ENCODE data around the gene GPM6B.

Gene GPM6B

DNA sequence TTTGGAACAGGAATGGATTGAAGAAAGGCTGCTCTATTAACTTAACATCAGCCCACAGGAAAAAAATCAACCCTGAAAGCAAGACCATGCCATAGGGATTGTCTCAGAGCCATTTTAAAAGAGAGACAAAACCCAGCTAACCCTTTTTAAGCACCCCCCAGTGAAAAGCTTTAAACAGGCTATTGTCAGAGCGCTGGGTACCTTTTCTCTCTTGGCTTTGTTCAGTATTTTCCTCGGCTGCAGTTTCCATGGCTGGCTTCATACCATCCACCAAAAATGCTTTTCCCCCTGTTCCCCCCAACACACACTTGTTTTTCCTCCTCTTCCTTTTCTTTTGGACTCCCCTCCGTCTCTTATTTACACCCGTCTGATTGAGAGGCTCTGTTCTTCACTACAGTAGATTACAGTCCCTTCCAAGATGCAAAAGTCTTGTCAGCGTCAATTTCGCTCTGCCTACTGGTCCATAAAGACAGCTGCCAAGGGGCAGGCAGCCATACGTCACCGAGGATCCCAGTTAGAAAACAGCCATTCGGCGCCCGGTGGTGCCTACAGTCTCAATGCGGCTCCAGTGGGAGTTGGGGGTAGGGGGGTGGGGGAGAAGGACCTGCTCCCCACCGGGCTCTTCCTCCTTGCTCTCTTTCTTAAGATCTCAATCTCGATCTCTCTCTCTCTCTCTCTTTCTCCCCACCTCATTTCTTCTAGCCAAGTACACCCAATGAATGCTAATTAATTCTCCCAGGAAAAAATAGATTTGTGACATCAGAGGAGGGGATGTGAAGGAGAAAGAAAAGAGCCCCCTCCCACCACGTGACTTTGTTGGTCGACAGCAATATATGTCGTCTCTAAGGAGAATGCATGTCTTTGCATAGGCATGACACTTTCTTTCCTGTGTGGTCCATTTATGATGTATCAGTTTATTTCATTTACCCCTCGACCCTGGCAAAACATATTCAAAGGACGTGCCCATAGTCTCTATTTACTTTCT lies at the start of gene GPM6B:
Gene GPM6B (minus strand): TSS at position 451 of the 985 bp plus-strand sequence. CDS start 189 bp downstream, at position 262.
- DNase-seq, result no peak

DNA sequence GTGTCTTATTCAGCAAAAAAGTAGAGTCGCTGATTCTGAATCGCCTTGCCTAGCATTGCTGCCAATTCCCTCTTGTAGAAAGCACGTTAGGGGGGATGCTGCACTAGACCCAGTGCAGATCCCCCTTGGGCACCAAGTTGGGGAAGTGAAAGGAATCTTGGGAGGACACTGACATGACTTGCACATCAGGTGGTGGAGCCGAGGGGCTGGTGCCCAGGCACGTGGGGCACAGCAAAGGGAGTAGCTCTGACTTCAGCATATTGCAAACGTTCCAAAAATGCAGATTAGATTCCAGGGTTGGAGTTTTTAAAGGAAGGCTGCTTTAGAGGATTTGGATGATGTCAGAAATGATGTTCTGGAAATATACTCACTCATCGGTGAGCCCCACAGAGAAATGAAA lies 47.4 kb upstream of the GPM6B start:
- no peak for DNase-seq

DNA sequence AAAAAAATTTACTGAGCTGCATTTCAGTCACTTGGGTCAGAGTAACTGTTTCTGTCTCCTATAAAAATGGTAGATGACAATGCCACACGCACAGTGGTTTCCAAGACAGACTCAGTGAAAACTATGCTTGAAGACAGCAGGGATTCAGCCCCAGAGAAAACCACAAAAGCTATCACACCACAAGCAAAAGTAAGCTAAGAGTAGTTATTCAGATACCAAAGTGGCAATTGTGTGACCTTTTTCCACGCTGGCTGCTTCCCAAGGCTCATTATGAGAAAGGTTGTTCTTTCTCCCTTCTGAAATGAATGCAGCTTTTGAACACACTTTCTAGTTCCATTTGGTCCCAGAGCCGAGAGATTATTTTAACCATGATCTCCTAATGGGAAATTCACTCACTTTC lies 46.4 kb upstream of the GPM6B start:
- DNase-seq, result no peak

DNA sequence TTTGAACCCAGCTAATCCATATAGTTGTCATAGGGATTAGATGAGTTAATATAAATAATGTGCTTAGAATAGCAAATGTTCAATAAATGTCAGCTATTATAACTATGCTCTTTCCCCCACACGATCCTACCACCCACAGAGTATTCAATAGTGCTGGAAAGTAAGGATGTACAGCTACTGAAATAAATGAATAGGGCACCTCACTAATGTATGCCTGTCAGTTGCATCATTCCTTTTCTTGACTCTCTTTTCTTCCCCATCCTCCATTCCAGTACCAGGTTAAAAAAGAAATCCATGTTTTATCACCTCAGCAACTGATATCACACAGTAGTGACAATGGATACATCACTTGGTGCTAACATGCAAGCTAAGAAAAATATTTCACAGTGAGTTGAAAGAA lies 42.8 kb upstream of the GPM6B start:
- DNase-seq, result no peak

- no peak for DNase-seq
These were observed 40.9 kb upstream of the GPM6B start for GRCh38 chrX:13857804-13858203.

DNA sequence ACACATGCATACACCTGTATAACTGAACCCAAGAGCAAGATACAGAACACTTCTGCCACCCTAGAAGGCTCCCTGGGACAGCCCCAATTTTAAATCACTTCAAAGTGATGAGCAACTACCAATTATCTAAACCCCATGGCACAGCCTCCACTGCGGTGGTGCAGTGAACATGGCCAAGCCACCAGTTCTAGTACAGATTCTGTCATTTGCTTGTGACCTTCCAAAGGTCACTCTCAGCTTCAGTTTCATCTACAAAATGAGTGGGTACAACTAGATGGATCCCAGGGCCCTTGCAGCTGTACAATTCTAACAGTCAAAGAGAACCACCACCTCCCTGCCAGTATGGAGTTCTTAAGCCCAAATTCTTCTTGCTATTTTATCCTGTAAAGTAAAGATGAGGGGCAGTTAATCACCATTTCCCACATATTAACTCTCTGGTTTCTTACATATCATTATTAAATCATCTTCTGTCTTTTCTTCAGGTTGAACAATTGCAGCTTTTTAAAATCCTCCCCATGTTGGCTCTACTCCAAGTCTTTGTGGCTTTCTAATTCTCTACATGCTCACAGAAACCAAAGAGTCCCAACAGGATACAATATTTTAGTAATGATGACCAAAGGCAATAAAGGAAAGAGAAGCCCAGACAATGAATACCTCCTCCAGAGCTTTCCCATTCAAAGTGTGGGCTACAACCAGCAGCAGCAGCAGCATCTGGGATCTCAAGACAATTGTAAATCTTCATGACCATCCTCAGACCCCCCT lies 39.0 kb upstream of the GPM6B start:
- no peak for DNase-seq

DNA sequence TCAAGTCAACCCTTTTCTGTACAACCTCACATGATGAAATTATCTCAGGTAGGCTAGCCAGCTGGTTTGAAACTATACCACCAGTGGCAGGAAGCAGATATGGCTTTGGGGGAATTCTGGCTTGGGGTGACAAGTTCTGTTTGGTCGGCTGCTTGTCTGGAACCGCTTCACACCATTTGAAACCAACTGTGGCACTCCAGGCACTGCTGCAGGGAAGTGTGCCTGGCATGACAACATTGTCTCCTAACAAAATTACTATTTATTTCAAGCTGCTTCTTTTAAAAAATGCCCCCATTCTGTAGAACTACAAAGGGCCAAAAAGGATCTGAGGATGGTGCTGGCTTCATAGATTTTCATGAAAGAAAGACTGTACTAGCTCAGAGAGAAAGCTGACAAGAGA lies 37.1 kb upstream of the GPM6B start:
- no peak for DNase-seq

DNA sequence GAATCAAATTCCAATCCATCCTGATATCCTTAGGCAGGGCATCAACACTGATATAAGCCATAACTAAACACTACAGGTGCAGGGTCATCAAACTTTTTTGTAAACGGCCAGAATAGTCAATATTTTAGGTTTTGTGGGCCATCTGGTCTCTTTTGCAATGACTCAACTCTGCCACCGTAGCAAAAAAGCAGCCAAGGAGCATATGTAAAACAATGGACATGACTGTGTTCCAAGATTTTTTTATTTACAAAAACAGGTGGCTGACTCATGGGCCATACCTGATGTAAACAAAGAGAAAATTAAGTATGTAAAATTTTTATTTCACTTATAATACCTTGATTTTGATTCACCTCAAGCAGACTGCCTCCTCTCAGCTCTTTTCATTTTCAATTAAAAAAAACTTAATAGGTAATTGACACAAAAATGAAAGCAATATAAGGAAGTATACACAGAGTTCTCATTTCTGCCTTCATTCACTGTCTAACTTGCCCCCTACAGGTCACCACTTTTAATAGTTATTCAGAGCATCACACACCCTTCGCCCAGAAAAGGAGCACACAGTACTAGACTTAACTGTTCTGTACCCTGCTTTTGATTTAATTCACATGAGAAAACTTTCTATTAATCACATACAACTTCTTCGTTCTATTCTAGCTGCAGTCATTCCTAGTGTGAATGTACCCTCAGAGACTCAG lies 35.3 kb upstream of the GPM6B start:
- no peak for DNase-seq

GRCh38 chrX:13845721-13846378 lies 29.0 kb upstream of the GPM6B start:
- no peak for DNase-seq

GRCh38 chrX:13843150-13843721 lies 26.3 kb upstream of the GPM6B start:
- no peak for DNase-seq

GRCh38 chrX:13840121-13840520 lies 23.2 kb upstream of the GPM6B start:
- DNase-seq, result no peak

DNA sequence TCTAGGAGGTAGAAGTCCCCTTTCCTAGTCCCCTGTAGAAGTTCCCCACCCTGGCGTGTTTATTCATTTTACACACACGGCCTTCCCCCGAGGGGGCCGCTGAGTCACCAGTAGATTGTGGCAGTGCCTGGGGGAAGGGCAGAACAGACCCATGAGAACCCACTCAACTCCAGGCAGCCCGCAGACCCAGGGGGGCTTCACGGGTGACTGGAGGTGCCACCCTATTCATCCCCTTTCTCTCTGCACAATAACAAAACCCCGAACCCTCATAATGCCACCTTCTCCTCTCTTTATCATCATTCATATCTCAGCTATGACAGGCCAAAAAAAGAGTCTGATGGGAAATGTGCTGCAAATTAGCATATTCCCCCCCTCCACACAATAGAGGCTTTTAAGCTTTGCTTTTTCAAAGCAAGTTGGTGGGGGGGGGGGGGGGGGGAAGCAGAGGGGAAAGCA lies 20.4 kb upstream of the GPM6B start:
- no peak for DNase-seq

GRCh38 chrX:13836575-13836974 lies 19.7 kb upstream of the GPM6B start:
- DNase-seq, result no peak

DNA sequence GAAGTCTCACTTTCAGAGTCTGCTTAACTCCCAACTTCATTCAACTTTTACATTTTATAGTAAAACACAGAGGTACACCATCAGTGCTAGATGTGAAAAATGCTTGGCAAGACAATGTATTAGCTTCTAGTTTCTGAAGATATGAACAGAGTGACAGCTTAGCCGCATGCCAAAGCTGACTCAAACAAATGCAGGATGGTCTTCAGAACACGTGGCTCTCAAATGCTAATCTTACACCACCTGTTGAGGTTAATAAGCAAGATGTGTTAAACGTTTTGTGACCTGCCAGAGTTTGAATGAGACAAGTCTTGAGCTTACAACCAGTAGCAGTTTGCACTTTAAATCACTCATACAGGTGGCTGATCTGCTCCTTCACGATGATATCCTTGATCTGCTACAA lies 18.9 kb upstream of the GPM6B start:
- no peak for DNase-seq

DNA sequence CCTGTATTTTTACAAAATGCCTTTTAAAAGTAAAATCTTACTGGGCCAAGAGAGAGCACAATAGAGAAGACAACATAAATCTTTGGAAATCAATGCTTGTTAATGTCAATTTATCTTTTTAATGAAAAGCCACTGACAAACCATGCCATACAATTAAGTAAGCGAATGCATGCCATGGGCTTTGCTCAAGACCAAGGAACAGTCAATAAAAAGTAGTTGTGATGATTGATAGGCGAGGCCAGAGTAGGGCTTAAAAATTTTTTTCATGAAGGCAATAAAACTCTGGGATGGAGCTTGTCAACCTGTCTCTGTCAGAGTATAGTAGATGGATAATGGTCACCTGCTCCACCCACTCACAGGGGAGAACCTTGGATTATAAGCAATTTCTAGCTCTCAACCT lies 17.5 kb upstream of the GPM6B start:
- no peak for DNase-seq

DNA sequence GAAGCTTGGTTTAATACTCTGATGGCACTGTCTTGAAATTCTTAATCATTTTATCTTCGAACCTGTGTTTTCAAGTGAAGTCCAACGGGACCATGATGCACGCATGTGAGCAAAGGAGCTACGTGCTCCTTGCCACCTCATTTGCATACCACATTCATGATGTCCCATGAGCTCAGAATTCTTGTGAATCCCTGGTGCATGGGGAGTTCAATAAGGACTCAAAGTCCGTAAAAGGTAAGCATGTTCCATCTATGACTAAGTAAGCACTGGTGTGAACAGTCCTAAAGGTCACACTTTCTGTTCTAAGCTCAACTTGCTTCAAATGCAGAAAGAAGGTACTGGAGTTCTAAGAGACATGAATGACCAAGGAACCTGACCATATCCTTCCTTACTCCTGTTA lies 13.1 kb upstream of the GPM6B start:
- no peak for DNase-seq

- DNase-seq, result no peak
These were observed 11.5 kb upstream of the GPM6B start for GRCh38 chrX:13828392-13828791.

GRCh38 chrX:13827298-13828090 lies 10.6 kb upstream of the GPM6B start:
- no peak for DNase-seq

DNA sequence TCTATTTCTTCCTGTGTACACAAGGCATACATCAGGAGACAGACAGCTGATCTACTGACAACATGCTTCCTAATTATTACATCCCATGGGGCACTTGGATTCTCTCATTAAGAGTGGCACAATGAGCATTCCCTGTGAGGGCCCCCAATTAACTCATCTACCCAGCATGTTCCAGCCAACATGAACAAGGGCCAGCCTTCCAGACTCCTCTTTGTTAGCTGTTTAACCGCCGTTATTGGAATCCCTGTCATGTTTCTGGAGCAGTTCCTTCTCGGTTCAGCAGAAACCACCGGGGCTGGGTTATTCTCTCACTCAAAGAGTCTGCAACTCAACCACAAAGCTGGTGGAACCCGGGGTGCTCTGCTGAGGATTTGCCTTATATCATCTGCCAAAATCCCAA lies 9.9 kb upstream of the GPM6B start:
- DNase-seq, result no peak

- DNase-seq, result no peak
These were observed 8.4 kb upstream of the GPM6B start for GRCh38 chrX:13825178-13825762.

DNA sequence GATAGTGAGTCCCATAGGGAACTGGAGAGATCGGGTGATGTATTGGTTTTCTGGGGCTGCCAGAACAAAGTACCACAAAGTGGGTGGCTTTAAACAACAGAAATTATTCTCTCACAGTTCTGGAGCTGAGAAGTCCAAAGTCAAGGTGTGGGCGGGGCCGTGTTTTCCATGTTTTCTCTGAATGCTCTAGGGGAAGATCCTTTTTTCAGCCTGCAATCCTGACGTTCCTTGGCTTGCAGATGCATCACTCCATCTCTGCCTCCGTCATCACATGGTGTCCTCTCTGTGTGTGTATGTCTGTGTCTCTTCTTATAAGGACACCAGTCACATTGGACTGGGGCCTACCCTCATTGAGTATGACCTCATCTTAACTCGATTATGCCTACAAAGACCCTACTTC lies 7.9 kb upstream of the GPM6B start:
- DNase-seq, result no peak

Measured in NCI-H510A treated with DMSO at 0.1 percent for 48 hours (cell line).